NCI-H1436 (cell line): Measurements from ENCODE around the gene KRTAP4-16.
"Not testable (repeated sequence)": the region's sequence is repeated elsewhere in the genome, so short reads cannot be mapped to it uniquely, and the experiment has no call there.

Experiments used
- DNase-seq: peaks from one replicate; lab custom pipeline; 2025; lab: John Stamatoyannopoulos, UW

Gene KRTAP4-16

DNA sequence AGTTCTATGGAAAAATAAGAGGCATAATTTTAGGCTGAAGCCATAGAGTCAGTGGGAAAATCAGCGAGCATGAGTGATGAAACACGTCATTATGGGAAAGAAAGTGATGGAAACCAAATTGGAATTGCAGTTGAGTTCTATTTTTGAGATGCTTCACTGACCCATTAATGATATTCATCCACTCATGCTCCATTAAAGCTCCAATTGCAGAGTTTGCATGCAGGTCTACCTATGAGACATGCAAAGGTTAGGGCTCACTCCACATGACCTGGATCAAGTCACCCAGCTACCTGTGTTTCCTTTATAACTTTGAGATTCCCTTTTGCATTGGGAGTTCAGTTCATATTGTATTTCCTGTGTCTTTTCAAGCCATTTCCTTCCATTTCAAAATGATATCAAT is 28.3 kb downstream of the KRTAP4-16 start:
- no peak for DNase-seq

DNA sequence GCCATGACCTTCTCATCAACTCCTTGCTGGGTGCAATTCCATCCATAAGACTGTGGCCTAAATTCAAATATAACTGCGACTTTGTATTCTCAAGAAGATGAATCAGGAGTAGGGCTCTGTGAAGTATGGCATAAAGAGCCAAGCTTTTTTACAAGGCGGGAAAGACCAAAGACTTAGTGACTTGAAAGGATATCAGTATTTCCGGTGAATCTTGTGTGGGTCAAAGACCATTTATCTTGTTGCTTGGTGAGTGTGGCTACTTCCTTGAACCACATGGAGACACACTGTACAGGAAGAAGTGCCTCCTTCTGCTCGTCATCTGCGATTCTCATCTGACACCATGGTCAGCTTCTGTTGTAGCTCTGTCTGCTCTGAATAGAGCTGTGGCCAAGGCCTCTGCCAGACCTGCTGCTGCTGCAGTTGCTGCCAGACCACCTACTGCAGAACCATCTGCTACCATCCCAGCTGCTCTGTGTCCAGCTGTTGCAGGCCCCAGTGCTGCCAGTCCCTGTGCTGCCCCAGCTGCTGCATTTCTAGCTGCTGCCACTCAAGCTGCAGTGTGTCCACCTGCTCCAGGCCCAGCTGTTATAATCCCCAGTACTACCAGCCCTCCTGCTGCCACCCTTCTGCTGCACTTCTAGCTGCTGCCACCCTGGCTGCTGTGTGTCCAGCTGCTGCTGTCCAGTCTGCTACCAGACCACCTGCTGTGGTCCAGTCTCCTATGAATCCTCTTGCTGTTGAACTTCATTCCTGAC is 30.2 kb downstream of the KRTAP4-16 start:
- DNase-seq: no peak

DNA sequence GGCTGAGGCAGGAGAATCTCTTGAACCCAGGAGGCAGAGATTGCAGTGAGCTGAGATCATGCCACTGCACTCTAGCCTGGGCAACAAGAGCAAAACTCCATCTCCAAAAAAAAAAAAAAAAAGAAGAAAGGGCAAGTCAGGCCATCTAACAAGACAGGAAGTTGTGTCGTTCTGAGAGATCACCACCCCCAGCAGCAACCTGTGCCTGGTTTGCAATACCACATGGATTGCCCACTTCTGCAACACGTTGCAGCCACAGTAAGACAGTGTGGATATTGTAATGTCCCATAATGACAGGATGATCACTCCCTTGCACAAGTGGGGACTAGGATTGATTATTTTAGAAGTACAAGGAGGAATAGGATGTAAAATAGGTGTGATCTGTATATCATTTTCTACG is 33.0 kb downstream of the KRTAP4-16 start:
- no peak for DNase-seq

DNA sequence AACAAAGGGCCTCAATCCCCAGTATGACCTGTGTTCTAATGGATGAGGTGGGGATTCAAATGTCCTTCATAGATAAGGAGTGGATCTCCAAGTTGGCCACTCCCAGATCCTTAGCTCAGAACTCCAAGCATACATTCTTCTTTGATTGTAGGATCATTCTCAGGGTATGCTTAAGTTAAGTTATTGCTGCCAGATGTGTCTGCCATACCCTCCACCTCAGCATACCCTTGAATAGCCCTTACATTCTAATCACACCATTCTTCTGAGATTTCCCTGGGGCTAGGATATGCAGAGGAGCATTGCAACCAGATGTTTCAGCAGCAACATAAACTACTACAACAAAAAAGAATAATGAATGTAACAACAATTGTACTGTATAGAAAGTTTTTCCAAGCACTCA is 34.7 kb downstream of the KRTAP4-16 start:
- DNase-seq: no peak

DNA sequence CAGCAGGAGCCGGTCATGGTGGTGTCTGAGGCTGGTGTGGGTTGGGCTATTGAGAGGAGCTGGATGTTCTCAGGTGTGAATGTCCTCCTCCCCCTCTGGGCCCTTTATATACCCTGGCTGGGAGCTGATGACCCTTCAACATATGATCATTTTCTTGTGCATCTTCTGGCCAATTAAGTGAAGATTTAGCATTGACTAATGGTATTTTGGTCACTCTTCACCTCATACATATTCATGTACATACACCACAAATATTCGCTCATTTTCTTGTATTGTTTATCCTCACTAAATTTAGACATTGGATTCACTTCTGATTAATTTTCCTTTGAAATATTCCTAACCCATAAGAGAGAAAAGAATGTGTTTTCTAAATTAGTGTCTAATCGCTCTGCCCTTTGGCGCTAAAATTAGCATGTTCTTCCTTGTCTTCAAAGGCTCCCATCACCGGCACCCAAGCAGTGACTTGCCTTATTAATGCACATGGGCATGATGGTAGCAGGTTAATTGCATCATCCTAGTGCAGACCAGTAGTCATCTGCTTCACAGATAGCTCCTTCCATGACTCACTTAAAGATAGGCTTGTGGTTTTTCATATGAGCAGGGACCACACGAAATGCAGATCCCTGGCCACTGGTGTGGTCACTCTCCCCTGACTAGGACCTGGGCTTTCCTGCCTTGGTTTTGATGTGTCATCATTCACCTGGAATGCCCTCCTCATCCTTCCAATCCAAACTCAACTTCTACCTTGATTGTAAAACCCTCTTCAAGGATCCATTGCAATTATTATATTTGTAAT is 36.0 kb downstream of the KRTAP4-16 start, which contains the start of gene KRTAP2-4:
TSS of gene KRTAP2-4 (minus strand) at position 51 of the 796 bp plus-strand sequence. CDS start at position 17, 34 bp downstream.
- DNase-seq: no peak

DNA sequence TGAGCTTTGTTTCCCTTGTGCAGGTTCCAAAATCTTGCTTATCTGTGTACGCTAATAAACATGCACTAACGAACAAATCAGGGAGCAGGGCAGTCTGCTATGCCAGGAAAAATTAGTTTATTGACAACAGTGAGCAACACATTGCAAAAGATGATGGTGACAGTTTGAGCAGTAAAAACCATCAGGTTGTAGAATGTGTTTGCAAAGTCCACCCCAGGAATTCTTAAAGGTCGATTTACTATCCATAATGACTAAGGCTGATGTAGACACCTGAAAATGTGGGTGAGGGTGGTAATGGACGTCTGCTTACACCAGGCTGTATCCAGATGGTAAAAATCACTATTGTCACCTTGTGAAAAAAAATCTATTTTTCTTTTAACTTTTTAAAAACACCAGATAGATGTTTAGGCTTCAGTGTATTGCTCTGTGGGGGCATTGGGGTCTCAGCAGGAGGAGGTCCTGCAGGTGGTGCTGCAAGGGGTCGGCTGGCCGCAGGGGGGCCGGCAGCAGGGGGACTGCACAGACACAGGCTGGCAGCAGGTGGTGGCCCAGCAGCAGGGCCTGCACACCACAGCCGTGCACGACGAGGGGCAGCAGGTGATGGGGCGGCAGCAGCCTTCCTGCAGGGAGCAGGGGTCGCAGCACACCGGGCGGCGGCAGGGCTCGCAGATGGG is 36.9 kb downstream of the KRTAP4-16 start:
- not testable (repeated sequence) for DNase-seq

DNA sequence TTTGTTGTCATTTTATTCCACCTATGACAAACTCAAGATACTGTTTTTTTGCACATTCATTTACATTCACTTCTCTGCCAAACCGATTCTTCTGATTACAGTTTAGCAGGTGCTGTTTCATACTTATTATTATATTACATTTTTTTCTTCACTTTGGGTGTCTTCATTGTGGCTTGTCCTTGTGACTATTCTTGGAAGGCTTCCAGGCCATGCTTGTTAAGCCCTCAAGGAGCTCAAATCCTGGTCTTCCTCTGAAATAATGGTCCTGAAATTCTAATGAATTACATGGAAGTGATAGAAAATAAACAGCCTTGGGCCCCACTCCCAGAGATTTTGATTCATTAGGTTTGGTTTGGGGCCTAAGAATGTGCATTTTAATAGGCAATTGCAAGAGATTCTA is 37.7 kb downstream of the KRTAP4-16 start:
- no peak for DNase-seq

DNA sequence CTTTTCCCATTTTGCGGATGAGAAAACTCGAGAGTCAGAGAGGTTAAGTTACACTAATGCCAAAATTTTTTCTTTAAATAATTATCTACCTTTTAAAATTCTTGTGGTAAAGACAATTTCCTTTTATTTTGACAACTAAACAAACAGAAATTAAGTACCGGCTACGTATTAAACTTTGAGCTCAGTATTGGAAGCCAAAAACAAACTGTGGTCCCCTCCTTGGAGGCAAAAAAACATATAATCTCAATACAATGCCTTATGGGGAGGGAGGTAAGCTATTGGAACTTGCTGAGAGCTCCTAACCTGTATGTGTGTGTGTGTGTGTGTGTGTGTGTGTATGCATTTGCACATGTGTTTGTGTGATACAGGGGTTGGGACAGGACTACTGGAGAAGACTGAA is 38.6 kb downstream of the KRTAP4-16 start:
- no peak for DNase-seq

DNA sequence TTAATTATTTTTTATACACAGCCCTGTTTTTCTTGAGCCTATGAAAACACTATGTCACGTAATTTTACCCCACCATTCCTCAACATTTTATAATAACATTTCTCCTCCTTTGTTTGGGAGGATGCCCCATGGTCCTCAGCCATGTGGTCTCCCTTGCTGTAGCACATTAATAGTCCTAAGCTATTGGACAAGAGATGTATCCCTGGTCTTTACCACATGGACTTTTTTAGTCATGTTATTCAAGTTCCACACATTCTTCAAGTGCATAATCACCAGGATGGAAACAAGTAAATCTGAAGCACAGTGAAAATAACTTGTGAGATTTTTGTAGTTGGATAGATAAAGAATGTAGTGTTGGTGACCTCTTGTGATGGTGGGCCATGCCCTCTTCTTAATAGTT is 40.0 kb downstream of the KRTAP4-16 start:
- DNase-seq: no peak

DNA sequence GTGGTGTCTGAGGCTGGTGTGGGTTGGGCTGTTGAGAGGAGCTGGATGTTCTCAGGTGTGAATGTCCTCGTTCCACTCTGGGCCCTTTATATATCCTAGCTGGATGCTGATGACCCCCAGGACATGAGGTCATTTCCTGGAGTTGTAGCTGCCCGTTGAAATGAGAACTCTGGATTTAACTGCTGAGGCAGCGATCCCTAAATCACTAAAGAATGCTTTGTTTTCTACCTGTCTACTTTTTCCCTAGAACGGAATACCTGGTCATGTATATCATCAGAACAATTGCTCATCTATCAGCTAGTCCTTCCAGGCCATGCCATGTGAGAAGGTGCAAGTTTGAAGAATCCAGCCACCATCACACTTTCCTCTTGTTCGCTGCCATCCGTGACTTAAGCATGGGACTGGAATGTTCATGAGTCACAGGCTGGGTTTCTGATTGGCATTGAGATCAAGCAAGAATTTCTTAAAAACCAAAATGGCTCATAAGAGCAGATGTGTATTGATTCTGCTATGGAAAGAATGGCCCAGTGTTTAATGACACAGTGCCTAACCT is 41.9 kb downstream of the KRTAP4-16 start, which contains the start of gene KRTAP2-3:
TSS of gene KRTAP2-3 (minus strand) at position 63 of the 553 bp plus-strand sequence. CDS start 64 bp downstream, outside the sequence.
- DNase-seq: no peak

DNA sequence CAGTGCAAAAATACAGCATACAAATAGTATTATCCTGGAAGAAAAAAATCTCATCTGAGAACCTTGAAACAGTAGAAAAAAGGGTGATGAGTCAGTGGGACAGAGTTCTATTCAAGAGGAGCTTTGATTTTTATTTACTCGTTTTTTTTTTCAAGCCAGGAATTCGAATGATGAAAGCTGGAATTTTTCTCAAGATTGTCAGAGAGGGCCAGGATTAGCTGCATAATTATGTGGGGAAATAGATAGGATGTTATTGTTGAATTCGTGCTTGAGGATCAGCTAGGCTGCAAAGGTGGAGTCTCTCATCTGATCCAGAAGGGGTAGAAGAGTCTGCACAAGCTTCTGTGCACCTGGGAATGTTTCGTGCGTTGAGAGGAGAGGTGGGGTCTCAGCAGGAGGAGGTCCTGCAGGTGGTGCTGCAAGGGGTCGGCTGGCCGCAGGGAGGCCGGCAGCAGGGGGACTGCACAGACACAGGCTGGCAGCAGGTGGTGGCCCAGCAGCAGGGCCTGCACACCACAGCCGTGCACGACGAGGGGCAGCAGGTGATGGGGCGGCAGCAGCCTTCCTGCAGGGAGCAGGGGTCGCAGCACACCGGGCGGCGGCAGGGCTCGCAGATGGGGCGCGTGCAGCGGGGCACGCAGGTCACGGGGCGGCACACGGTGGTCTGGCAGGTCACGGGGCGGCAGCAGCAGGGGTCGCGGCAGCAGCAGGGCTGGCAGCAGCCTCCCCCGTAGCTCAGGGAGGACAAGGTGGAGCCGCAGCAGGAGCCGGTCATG is 42.5 kb downstream of the KRTAP4-16 start:
- DNase-seq: not testable (repeated sequence)

DNA sequence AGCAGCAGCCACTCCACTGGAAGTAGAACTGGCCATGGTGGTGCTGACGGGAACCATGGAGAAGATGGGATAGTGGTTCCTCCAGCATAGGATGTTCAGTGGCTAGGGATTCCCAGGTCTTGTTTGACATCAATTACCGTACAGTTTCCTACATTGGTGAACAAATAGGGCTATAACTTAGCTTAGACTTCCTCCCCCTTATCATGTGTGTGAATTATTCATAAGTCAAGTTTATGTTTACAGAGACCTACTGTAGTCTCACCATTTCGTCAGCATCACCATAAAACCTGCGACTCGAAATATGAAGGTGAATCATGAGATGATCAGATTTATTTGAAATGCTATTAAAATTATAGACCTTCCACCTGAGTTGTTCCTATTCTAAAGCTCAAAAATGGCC is 43.3 kb downstream of the KRTAP4-16 start:
- DNase-seq: no peak

DNA sequence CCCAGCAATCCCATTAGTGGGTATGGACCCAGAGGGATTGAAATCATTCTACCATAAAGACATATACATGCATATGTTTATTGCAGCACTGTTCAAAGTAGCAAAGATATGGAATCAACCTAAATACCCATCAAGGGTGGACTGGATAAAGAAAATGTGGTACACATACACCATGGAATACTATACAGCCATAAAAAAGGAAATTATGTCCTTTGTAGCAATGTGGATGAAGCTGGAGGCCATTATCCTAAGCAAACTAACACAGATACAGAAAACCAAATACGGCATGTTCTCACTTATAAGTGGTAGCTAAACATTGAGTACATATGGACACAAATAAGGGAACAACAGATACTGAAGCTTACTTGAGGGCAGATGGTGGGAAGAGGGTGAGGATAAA is 44.5 kb downstream of the KRTAP4-16 start:
- no peak for DNase-seq

DNA sequence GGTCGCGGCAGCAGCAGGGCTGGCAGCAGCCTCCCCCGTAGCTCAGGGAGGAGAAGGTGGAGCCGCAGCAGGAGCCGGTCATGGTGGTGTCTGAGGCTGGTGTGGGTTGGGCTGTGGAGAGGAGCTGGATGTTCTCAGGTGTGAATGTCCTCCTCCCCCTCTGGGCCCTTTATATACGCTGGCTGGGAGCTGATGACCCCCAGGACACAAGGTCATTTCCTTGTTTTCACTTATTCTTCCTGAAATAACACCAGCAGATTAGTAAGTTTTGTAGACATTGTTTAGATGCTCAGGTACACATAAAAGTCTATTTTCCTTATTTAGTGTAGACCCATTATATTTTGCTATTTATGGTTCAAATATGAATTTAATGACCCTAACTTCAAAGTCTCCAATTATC is 46.9 kb downstream of the KRTAP4-16 start, which contains the start of gene KRTAP2-2:
TSS of gene KRTAP2-2 (minus strand) at position 101 of the 400 bp plus-strand sequence. CDS start at position 82, 19 bp downstream.
- DNase-seq: not testable (repeated sequence)

DNA sequence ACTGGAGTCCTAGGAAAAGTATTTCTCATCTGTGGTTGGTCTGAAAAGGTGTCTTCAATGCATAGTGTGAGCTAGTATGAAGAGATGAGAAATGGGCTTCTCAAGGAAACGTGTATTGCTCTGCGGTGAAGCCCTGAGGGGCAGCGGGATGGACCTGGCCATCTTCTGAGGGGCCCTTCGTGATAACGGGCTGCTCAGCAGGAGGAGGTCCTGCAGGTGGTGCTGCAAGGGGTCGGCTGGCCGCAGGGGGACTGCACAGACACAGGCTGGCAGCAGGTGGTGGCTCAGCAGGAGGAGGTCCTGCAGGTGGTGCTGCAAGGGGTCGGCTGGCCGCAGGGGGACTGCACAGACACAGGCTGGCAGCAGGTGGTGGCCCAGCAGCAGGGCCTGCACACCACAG is 47.5 kb downstream of the KRTAP4-16 start:
- not testable (repeated sequence) for DNase-seq

DNA sequence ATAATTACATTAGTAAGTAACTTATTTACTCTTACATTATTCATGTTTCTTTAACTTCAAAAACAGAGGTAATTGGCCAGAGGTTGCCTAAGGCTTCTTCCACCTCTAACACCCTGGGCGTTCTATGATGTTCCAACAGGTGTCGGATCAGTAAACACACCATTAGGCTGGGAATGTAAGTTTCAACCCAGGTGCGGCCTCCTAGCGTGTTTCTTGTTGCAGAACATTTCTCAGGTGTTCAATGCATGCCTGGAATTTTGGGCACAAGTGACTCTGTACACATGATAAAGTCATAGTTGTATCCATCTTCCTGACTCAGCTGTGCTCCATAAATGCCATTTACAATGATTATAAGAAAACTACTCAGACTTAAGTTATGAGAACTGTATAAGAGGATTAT is 48.0 kb downstream of the KRTAP4-16 start:
- DNase-seq: no peak

DNA sequence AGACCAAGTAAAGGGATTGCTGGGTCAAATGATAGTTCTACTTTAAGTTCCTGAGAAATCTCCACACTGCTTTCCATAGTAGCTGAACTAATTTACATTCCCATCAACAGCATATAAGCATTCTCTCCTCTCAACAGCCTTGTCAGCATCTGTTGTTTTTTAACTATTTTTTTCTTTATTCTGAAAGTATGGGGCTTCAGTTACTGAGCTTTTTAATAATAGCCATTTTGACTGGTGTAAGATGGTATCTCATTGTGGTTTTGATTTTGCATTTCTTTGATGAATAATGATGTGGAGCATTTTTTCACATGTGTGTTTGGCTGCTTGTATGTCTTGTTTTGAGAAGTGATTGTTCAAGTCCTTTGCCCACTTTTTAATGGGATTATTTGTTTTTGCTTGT is 49.4 kb downstream of the KRTAP4-16 start:
- DNase-seq: no peak
